ENCODE measurements around the gene FHL1.

Gene FHL1

GRCh38 chrX:136185401-136186022, 38.2 kb downstream of the FHL1 start:
- no peak for DNase-seq
- TF ChIP-seq POLR2A (IDR thresholded peaks at IDR 0.05; ENCODE audit: low read length) (no peak), GATA1 (IDR thresholded peaks at IDR 0.05; ENCODE audit: low read depth, low read length) (no peak)

GRCh38 chrX:136186023-136186413, 38.7 kb downstream of the FHL1 start:
- no peak for TF ChIP-seq GATA1 (IDR thresholded peaks at IDR 0.05; ENCODE audit: low read depth, low read length)
- no peak for TF ChIP-seq POLR2A (IDR thresholded peaks at IDR 0.05; ENCODE audit: low read length)
- no peak for DNase-seq

- no peak for DNase-seq
These were observed 41.9 kb downstream of the FHL1 start for GRCh38 chrX:136189222-136189621.

GRCh38 chrX:136190038-136190713, 42.8 kb downstream of the FHL1 start:
- DNase-seq: no peak
- TF ChIP-seq GATA1 (IDR thresholded peaks at IDR 0.05; ENCODE audit: low read depth, low read length): no peak
- TF ChIP-seq POLR2A (IDR thresholded peaks at IDR 0.05; ENCODE audit: low read length): no peak

More at GRCh38 chrX:136189222-136189621, 41.9 kb downstream of the FHL1 start:
- TF ChIP-seq POLR2A (IDR thresholded peaks at IDR 0.05; ENCODE audit: low read length): no peak
- no peak for TF ChIP-seq GATA1 (IDR thresholded peaks at IDR 0.05; ENCODE audit: low read depth, low read length)

- TF ChIP-seq GATA1 (IDR thresholded peaks at IDR 0.05; ENCODE audit: low read depth, low read length) (no peak), POLR2A (IDR thresholded peaks at IDR 0.05; ENCODE audit: low read length) (no peak)
- DNase-seq: no peak
These were observed 43.8 kb downstream of the FHL1 start for GRCh38 chrX:136191171-136191570.

GRCh38 chrX:136192135-136192534, 44.8 kb downstream of the FHL1 start:
- no peak for DNase-seq
- TF ChIP-seq POLR2A (IDR thresholded peaks at IDR 0.05; ENCODE audit: low read length): no peak
- TF ChIP-seq GATA1 (IDR thresholded peaks at IDR 0.05; ENCODE audit: low read depth, low read length): no peak

- TF ChIP-seq POLR2A (IDR thresholded peaks at IDR 0.05; ENCODE audit: low read length) (no peak), GATA1 (IDR thresholded peaks at IDR 0.05; ENCODE audit: low read depth, low read length) (no peak)
- DNase-seq: no peak
These were observed 45.6 kb downstream of the FHL1 start for GRCh38 chrX:136192839-136193414.

GRCh38 chrX:136193771-136194170, 46.4 kb downstream of the FHL1 start:
- TF ChIP-seq POLR2A (IDR thresholded peaks at IDR 0.05; ENCODE audit: low read length) (no peak), GATA1 (IDR thresholded peaks at IDR 0.05; ENCODE audit: low read depth, low read length) (no peak)
- DNase-seq: no peak

GRCh38 chrX:136194536-136194935, 47.2 kb downstream of the FHL1 start:
- DNase-seq: no peak

GRCh38 chrX:136195247-136195646, 47.9 kb downstream of the FHL1 start:
- no peak for DNase-seq
- TF ChIP-seq GATA1 (IDR thresholded peaks at IDR 0.05; ENCODE audit: low read depth, low read length): no peak
- TF ChIP-seq POLR2A (IDR thresholded peaks at IDR 0.05; ENCODE audit: low read length): no peak

More at GRCh38 chrX:136194536-136194935, 47.2 kb downstream of the FHL1 start:
- TF ChIP-seq POLR2A (IDR thresholded peaks at IDR 0.05; ENCODE audit: low read length) (no peak), GATA1 (IDR thresholded peaks at IDR 0.05; ENCODE audit: low read depth, low read length) (no peak)

GRCh38 chrX:136196691-136197155, 49.4 kb downstream of the FHL1 start:
- DNase-seq: no peak
- TF ChIP-seq POLR2A (IDR thresholded peaks at IDR 0.05; ENCODE audit: low read length) (no peak), GATA1 (IDR thresholded peaks at IDR 0.05; ENCODE audit: low read depth, low read length) (no peak)

- TF ChIP-seq POLR2A (IDR thresholded peaks at IDR 0.05; ENCODE audit: low read length) (no peak), GATA1 (IDR thresholded peaks at IDR 0.05; ENCODE audit: low read depth, low read length) (no peak)
- DNase-seq: no peak
These were observed 50.7 kb downstream of the FHL1 start for GRCh38 chrX:136198010-136198409.

GRCh38 chrX:136198678-136199243, 51.4 kb downstream of the FHL1 start:
- no peak for DNase-seq
- TF ChIP-seq POLR2A (IDR thresholded peaks at IDR 0.05; ENCODE audit: low read length) (no peak), GATA1 (IDR thresholded peaks at IDR 0.05; ENCODE audit: low read depth, low read length) (no peak)

GRCh38 chrX:136199365-136199764, 52.0 kb downstream of the FHL1 start:
- no peak for TF ChIP-seq GATA1 (IDR thresholded peaks at IDR 0.05; ENCODE audit: low read depth, low read length)
- TF ChIP-seq POLR2A (IDR thresholded peaks at IDR 0.05; ENCODE audit: low read length): no peak
- no peak for DNase-seq
